LNCAP (cell line): ENCODE data around the gene ZNF674.

Source experiments
- TF ChIP-seq, protein P1 (sequence below): fragments of 450-650 bp; IDR thresholded peaks from 2 replicates; pipeline ENCODE4 v1.5.1; 2017; ENCODE audit warnings: mild to moderate bottlenecking

ZNF674 gene

DNA sequence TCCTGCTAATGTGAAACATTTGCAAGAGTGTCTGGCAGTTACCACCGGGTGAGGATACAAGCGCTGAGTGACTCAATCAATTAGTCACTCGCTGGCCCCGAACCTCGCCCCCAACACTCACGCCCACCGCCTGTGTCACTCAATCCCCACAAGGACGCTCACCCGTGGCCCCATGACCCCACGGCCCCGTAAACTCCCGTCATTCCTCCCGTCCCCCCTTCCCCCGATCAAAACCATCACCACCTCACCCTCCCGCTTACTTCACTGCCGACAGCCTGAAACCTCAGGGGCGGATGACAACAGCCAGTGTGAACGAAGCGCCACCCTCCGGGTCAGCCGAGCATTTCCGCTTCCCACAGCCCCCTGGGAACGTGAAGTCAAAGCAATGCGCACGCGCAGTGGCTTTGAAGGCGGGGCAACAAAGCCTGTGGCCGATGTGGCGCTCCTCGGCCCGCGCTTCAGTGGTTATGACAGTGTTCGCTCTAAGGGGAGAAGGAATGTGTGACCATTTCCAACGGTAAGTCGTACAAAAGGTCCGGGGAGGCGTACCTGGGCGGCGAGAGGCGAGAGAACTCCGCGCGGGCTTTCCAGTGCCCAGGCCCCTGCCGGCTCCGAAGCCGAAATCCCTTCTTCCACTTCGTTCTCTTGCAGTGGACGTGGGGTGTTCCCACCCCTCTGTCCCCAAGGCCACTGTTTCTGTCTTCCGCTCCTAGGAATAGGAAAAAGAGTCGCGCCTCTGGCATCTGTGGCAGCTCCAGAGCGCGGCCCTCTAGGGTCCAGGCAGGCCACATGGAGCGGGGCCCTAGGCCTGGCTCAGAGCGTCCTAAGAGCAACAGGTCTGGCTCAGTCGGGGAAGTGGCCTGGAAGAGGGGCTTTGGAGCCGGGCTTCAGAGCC, at the start of gene ZNF674:
ZNF674 (minus strand) TSS at position 311 of the 895 bp plus-strand sequence. CDS start 3,334 bp downstream, outside the sequence.
- TF ChIP-seq, protein P1, sequence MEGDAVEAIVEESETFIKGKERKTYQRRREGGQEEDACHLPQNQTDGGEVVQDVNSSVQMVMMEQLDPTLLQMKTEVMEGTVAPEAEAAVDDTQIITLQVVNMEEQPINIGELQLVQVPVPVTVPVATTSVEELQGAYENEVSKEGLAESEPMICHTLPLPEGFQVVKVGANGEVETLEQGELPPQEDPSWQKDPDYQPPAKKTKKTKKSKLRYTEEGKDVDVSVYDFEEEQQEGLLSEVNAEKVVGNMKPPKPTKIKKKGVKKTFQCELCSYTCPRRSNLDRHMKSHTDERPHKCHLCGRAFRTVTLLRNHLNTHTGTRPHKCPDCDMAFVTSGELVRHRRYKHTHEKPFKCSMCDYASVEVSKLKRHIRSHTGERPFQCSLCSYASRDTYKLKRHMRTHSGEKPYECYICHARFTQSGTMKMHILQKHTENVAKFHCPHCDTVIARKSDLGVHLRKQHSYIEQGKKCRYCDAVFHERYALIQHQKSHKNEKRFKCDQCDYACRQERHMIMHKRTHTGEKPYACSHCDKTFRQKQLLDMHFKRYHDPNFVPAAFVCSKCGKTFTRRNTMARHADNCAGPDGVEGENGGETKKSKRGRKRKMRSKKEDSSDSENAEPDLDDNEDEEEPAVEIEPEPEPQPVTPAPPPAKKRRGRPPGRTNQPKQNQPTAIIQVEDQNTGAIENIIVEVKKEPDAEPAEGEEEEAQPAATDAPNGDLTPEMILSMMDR: peak; percentile 31; the same call in 1 of the 2 replicates

DNA sequence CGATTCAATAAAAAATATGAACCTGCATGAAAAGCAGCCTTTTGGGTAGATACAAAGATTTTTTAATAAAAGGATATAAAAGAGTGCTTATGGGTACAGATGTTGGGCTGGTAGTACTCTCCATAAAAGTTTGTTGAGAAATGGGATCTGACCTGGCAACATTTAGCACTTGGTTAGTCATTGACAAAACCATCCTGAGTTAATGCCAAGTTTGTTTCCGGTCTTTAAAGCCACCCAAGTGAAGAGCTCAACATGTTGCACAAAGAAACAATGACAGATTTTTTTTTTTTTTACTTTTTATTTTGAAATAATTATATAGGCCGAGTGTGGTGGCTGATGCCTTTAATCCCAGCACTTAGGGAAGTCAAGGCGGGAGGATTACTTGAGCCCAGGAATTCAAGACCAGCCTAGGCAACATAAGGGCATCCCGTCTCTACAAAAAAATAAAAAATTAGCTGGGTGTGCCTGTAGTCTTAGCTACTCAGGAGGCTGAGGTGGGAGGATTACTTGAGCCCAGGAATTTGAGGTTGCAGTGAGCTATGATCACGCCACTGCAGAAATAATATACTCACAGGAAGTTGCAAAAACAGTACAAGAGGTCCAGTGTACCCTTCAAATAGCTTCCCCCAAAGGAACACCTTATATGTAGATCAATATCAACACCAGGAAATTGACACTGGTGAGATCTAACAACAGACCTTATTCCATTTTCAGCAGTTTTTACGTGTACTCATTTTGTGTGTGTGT, 44.9 kb upstream of the ZNF674 start:
- TF ChIP-seq, protein P1: no peak

- TF ChIP-seq, protein P1: no peak
Observed at GRCh38 chrX:46588263-46588662, 43.0 kb upstream of the ZNF674 start.

DNA sequence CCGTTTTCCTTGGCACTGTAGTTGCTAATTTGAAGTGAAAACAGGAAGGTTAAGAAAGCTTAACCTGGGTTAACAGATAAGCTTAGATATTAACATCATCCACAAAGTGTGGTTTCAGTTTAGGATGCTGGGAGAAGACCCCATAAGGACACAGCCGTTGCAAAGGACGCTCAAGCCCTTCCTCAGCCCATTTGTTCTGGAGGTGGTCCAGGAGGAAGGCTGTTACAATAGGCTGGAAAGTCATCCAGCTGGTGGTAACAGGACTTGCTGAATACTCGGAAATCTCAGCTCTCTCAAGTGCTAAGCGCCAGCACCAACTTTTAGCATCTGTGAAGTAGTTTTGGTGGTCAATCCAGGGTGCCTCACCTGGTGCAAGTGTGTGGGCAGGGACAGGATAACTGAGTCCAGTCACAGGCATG, 42.5 kb upstream of the ZNF674 start:
- TF ChIP-seq, protein P1: no peak

DNA sequence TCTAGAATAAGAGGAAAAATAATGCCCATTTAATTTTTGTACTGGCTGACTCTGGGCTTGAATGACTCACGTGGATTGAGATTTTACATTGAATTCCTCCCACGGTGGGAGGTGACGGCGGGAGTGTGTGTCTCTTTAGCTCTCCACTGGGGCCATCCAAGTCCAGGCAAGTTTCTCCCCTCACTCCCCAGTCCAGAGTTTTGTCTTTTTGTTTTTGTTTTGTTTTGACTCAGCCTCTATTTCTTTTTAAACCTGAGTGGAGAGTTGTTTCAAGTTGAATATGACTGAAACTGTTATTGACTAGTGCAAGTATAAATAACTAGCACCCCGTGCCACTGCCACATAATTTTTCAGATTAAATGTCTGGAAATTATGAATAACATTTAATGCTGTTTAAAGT, 41.9 kb upstream of the ZNF674 start:
- TF ChIP-seq, protein P1: no peak

- TF ChIP-seq, protein P1: no peak
Observed at GRCh38 chrX:46584736-46585135, 39.5 kb upstream of the ZNF674 start.

DNA sequence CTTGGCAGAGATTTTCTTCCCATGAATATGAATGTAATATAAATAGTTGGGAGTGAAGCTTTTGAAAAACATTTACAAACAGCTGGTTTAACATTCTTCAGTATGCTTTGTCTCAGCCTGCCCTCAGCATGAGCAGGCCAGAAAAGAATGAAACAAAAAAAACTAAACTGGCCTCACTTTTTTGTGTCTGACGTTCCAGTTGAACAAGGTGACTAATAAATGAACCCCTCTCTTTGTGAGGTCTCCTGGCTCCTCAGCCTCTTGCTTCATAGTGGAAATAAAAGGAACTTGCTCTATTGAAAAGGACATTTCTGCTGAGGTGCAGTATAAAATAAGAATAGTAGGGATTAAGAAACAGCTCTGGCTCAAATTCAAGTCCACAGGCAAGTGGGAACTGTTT, 37.7 kb upstream of the ZNF674 start:
- TF ChIP-seq, protein P1: no peak
